Stimulated activated CD8-positive, alpha-beta memory T cell treated with anti-CD3 and anti-CD28 coated beads, Interleukin-15, amount 100 ng/mL, for 1 hour (primary cell): Measurements from ENCODE around the gene SERPINA6.
"Not testable (repeated sequence)": the region's sequence is repeated elsewhere in the genome, so short reads cannot be mapped to it uniquely, and the experiment has no call there.

ENCODE experiments used
- DNase-seq: peaks from one replicate; pipeline ENCODE4 v3.0.0-alpha.2; 2020; ENCODE audit warnings: low read depth

The SERPINA6 gene

GRCh38 chr14:94322648-94323570 lies at the start of gene SERPINA6:
SERPINA6 (minus strand) TSS chr14:94323336; CDS start chr14:94314648, 8,688 bp downstream.
- no peak for DNase-seq

- DNase-seq = no peak
These were observed 49.0 kb upstream of the SERPINA6 start for GRCh38 chr14:94372021-94372605.

GRCh38 chr14:94370524-94370910 lies 47.4 kb upstream of the SERPINA6 start:
- no peak for DNase-seq

GRCh38 chr14:94369766-94370523 lies 46.8 kb upstream of the SERPINA6 start:
- not testable (repeated sequence) for DNase-seq

GRCh38 chr14:94368956-94369355 lies 45.8 kb upstream of the SERPINA6 start:
- DNase-seq = no peak

GRCh38 chr14:94368243-94368590 lies 45.1 kb upstream of the SERPINA6 start:
- DNase-seq = no peak

GRCh38 chr14:94367347-94368242 lies 44.5 kb upstream of the SERPINA6 start:
- DNase-seq = no peak

GRCh38 chr14:94366146-94366915 lies 43.2 kb upstream of the SERPINA6 start, which contains the start of gene SERPINA2:
SERPINA2 (minus strand) TSS chr14:94366698.
- no peak for DNase-seq

GRCh38 chr14:94365624-94366023 lies 42.5 kb upstream of the SERPINA6 start:
- no peak for DNase-seq

- DNase-seq = no peak
These were observed 41.8 kb upstream of the SERPINA6 start for GRCh38 chr14:94364964-94365363.

GRCh38 chr14:94364037-94364436 lies 40.9 kb upstream of the SERPINA6 start:
- DNase-seq = no peak

GRCh38 chr14:94363151-94363624 lies 40.1 kb upstream of the SERPINA6 start:
- DNase-seq = no peak

- no peak for DNase-seq
These were observed 39.5 kb upstream of the SERPINA6 start for GRCh38 chr14:94362614-94363133.

- DNase-seq = no peak
These were observed 38.5 kb upstream of the SERPINA6 start for GRCh38 chr14:94361682-94362081.

- DNase-seq = no peak
These were observed 37.9 kb upstream of the SERPINA6 start for GRCh38 chr14:94360945-94361565.

- no peak for DNase-seq
These were observed 34.0 kb upstream of the SERPINA6 start for GRCh38 chr14:94357166-94357565.

- DNase-seq = no peak
These were observed 33.4 kb upstream of the SERPINA6 start for GRCh38 chr14:94356379-94357056.

- DNase-seq = no peak
These were observed 32.2 kb upstream of the SERPINA6 start for GRCh38 chr14:94355191-94355794.

- DNase-seq = no peak
These were observed 31.6 kb upstream of the SERPINA6 start for GRCh38 chr14:94354638-94355185.
